Mammary epithelial cell (primary cell): ENCODE data around the gene TNFRSF14.

Source experiments
- CTCF ChIP-seq, 2 donors: IDR thresholded peaks in 1 of 2; conservative IDR thresholded peaks in 1 of 2; 2 replicates each; pipeline ENCODE4 v1.5.1; 2011 to 2012; ENCODE audit warnings: inconsistent platforms in 2 of 2, low read length in 2 of 2, mild to moderate bottlenecking in 2 of 2, control low read depth in 1 of 2, low read depth in 1 of 2; ENCODE audit not compliant: insufficient read depth in 1 of 2; ENCODE audit errors: extremely low read depth in 1 of 2
- EZH2 ChIP-seq: IDR thresholded peaks from 2 replicates; pipeline ENCODE4 v1.6.1; 2012; ENCODE audit warnings: low read length, inconsistent platforms, borderline replicate concordance

GRCh38 chr1:2602866-2603520 is 46.8 kb downstream of the TNFRSF14 start:
- TF ChIP-seq CTCF (conservative IDR thresholded peaks at IDR 0.05 in 1 of 2, IDR thresholded peaks at IDR 0.05 in 1 of 2; ENCODE audit: extremely low read depth in 1 of 2, insufficient read depth in 1 of 2, low read depth in 1 of 2, low read length in 2 of 2) (no peak), EZH2 (no peak)
